ENCODE results near the gene POLR3H. TPM values are rescaled to one million over a fixed set of nuclear protein-coding genes. Genes with fewer than 3 reads are reported as not detected.

Gene POLR3H
- total and polyA plus RNA-seq, 10 donors: 12.6 to 30.9 (median 19.3) TPM

GRCh38 chr22:41540365-41540764, 3.9 kb downstream of the POLR3H start:
- no peak overlapping the region for H3K27ac ChIP-seq
- DNase-seq: no peak
- 90 to 97% (median 96%) methylated on average over 7 of the region's 7 CpGs for WGBS, 5 donors

GRCh38 chr22:41540006-41540315, 4.3 kb downstream of the POLR3H start:
- intact Hi-C loops (cut with DNase I; ENCODE audit: low total_unique reads): no loop called here
- no peak overlapping the region for H3K4me3 ChIP-seq

More at GRCh38 chr22:41540365-41540764, 3.9 kb downstream of the POLR3H start:
- Histone ChIP-seq H3K27me3 (replicated peaks in 1 of 7) (no peaks in the 10 kb centered on the region), H3K9me3 (no peaks in the 10 kb centered on the region), H3K36me3 (peaks cover 0 to 55% (median 18%) of the 10 kb centered on the region in 6 donors), H3K4me1 (peaks cover 20 to 47% (median 41%) of the 10 kb centered on the region in 6 donors), H3K4me3 (no peak overlapping the region)
- intact Hi-C loops (cut with DNase I; ENCODE audit: low total_unique reads): no loop called here
- TF ChIP-seq CTCF (IDR thresholded peaks at IDR 0.05 in 8 of 11, conservative IDR thresholded peaks at IDR 0.05 in 3 of 11) (no peak), POLR2AphosphoS5 (IDR thresholded peaks at IDR 0.05) (no peak), POLR2A (IDR thresholded peaks at IDR 0.05) (no peak)

GRCh38 chr22:41539146-41540005, 4.9 kb downstream of the POLR3H start:
- H3K27ac ChIP-seq: no peak overlapping the region
- no peaks in the 10 kb centered on the region for H3K9me3 ChIP-seq
- TF ChIP-seq POLR2AphosphoS5 (IDR thresholded peaks at IDR 0.05): no peak
- TF ChIP-seq CTCF (IDR thresholded peaks at IDR 0.05 in 8 of 11, conservative IDR thresholded peaks at IDR 0.05 in 3 of 11): no peak
- TF ChIP-seq POLR2A (IDR thresholded peaks at IDR 0.05): no peak
- 78 to 91% (median 89%) methylated on average over 13 of the region's 13 CpGs for WGBS, 5 donors
- intact Hi-C loops (cut with DNase I; ENCODE audit: low total_unique reads): no loop called here
- H3K36me3 ChIP-seq: peaks cover 0 to 65% (median 21%) of the 10 kb centered on the region in 6 donors
- DNase-seq: no peak
- no peak overlapping the region for H3K4me3 ChIP-seq
- no peaks in the 10 kb centered on the region for H3K27me3 ChIP-seq (replicated peaks in 1 of 7)
- H3K4me1 ChIP-seq: peaks cover 13 to 37% (median 31%) of the 10 kb centered on the region in 6 donors

More at GRCh38 chr22:41540006-41540315, 4.3 kb downstream of the POLR3H start:
- Histone ChIP-seq H3K36me3 (peaks cover 0 to 59% (median 18%) of the 10 kb centered on the region in 6 donors), H3K4me1 (peaks cover 18 to 43% (median 37%) of the 10 kb centered on the region in 6 donors), H3K27ac (no peak overlapping the region), H3K27me3 (replicated peaks in 1 of 7) (no peaks in the 10 kb centered on the region), H3K9me3 (no peaks in the 10 kb centered on the region)
- no peak for DNase-seq
- TF ChIP-seq POLR2A (IDR thresholded peaks at IDR 0.05): no peak
- no peak for TF ChIP-seq CTCF (IDR thresholded peaks at IDR 0.05 in 8 of 11, conservative IDR thresholded peaks at IDR 0.05 in 3 of 11)
- TF ChIP-seq POLR2AphosphoS5 (IDR thresholded peaks at IDR 0.05): no peak
- 88 to 97% (median 92%) methylated on average over 3 of the region's 3 CpGs; no CpG with 5 or more reads in 1 of the 5 donors for WGBS, 5 donors

GRCh38 chr22:41538583-41538982, 5.7 kb downstream of the POLR3H start:
- peaks cover 0 to 73% (median 23%) of the 10 kb centered on the region in 6 donors for H3K36me3 ChIP-seq
- no peaks in the 10 kb centered on the region for H3K9me3 ChIP-seq
- H3K27ac ChIP-seq: no peak overlapping the region
- no peak overlapping the region for H3K4me3 ChIP-seq
- 92 to 100% (median 96%) methylated on average over 8 of the region's 8 CpGs for WGBS, 5 donors
- DNase-seq: no peak
- TF ChIP-seq POLR2AphosphoS5 (IDR thresholded peaks at IDR 0.05) (no peak), CTCF (IDR thresholded peaks at IDR 0.05 in 8 of 11, conservative IDR thresholded peaks at IDR 0.05 in 3 of 11) (no peak), POLR2A (IDR thresholded peaks at IDR 0.05) (no peak)
- no peaks in the 10 kb centered on the region for H3K27me3 ChIP-seq (replicated peaks in 1 of 7)
- H3K4me1 ChIP-seq: peaks cover 13 to 34% (median 28%) of the 10 kb centered on the region in 6 donors
- intact Hi-C loops (cut with DNase I; ENCODE audit: low total_unique reads): no loop called here
